Large intestine (tissue), 3 donors: Measurements from ENCODE around the gene CNTN4. TPM values are rescaled to one million over a fixed set of nuclear protein-coding genes. Genes with fewer than 3 reads are reported as not detected.

Experiments used
- DNase-seq, 2 donors: peaks; one replicate each; pipeline versions ENCODE4 v3.0.0 to v3.0.0-alpha.2; 2013
- H3K27ac ChIP-seq: one replicate; pipeline ENCODE4 v1.5.1; 2013; ENCODE audit warnings: low read length
- H3K27me3 ChIP-seq: 2 replicates; pipeline ENCODE4 v1.6.1; 2013; ENCODE audit warnings: low read length; ENCODE audit not compliant: control insufficient read depth, insufficient read depth
- H3K36me3 ChIP-seq: 2 replicates; pipeline ENCODE4 v1.6.1; 2013; ENCODE audit warnings: low read length; ENCODE audit not compliant: control insufficient read depth, insufficient read depth
- H3K4me1 ChIP-seq: one replicate; pipeline ENCODE4 v1.6.1; 2013; ENCODE audit warnings: low read length; ENCODE audit not compliant: control insufficient read depth, insufficient read depth
- H3K4me3 ChIP-seq: one replicate; pipeline ENCODE4 v1.5.1; 2013; ENCODE audit warnings: low read length
- H3K9me3 ChIP-seq: one replicate; pipeline ENCODE4 v1.6.1; 2013; ENCODE audit warnings: mild to moderate bottlenecking, low read depth, low read length, moderate library complexity; ENCODE audit not compliant: control insufficient read depth
- WGBS: methylation state at CpG from one replicate; pipeline ENCODE4 v1.1.5; 2013; ENCODE audit warnings: low lambda C conversion rate; ENCODE audit not compliant: insufficient coverage; 5-methylcytosine and 5-hydroxymethylcytosine counted together
- polyA plus RNA-seq: library from polyadenylated mRNA; unstranded; fragments of 120-200 nt; gene quantifications from one replicate; pipeline ENCODE4 v1.2.1, GENCODE V29; 2013

The CNTN4 gene
- polyA plus RNA-seq, 1 donor, result 9.3 TPM

DNA sequence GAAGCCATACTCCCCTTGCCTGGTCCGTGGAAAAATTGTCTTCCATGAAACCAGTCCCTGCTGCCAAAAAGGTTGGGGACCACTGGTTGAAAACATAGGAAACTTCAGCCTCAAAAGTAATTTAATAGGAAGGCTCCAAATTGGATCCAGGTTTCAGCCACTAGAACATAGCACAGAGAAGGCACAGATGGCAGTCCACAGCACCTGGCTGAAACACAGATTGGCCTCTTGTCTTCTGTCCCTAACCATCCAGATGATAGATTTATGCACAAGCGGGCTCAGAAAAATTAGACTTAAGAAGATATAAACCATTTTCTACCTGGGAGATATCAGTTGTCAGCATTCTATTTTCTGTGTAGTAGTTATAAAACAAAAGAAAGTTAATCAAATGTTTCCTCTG is 397.1 kb downstream of the CNTN4 start:
- H3K4me3 ChIP-seq, result no peak overlapping the region
- no peaks in the 10 kb centered on the region for H3K27me3 ChIP-seq
- WGBS, result no CpG with 5 or more reads among the region's 2 CpGs
- no peak overlapping the region for H3K27ac ChIP-seq
- no peaks in the 10 kb centered on the region for H3K36me3 ChIP-seq
- H3K9me3 ChIP-seq, result no peaks in the 10 kb centered on the region
- no peak for DNase-seq
- no peaks in the 10 kb centered on the region for H3K4me1 ChIP-seq

- no peak for DNase-seq
- no peaks in the 10 kb centered on the region for H3K4me1 ChIP-seq
- no peaks in the 10 kb centered on the region for H3K36me3 ChIP-seq
- 80% methylated on average over 2 of the region's 2 CpGs for WGBS
- no peak overlapping the region for H3K27ac ChIP-seq
- H3K27me3 ChIP-seq, result no peaks in the 10 kb centered on the region
- no peak overlapping the region for H3K4me3 ChIP-seq
- no peaks in the 10 kb centered on the region for H3K9me3 ChIP-seq
Measured at GRCh38 chr3:2504912-2505311, 406.2 kb downstream of the CNTN4 start.

GRCh38 chr3:2506776-2507175 is 408.1 kb downstream of the CNTN4 start:
- Histone ChIP-seq H3K27me3 (no peaks in the 10 kb centered on the region), H3K9me3 (no peaks in the 10 kb centered on the region), H3K4me1 (no peaks in the 10 kb centered on the region), H3K36me3 (no peaks in the 10 kb centered on the region), H3K27ac (no peak overlapping the region), H3K4me3 (no peak overlapping the region)
- no peak for DNase-seq
- no CpG with 5 or more reads among the region's 8 CpGs for WGBS

DNA sequence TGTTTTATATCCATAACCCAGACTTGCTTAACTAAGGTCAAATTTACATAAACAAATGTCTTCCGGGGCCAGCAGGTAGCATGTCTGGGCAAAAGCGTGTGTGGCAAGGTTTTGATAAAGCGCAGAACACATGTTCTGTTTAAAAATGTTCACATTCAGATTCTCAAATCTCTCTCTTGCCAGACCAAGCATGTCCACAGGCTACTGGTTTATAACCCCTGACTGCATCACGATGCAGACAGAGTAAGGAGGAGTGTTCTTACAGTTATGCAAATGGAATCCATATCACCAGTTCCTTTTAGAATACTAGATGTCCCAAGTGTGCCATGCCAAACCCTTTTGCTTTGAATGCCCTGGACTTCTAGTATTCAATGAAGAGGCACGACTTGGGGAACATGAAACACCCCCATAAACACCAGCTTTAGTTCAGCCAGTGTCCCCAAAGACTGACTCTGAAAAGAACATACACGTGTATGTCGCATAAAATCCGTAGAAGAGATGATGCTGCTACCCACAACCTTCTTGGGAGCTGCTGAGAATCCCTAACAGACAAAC is 412.0 kb downstream of the CNTN4 start:
- no peak for DNase-seq
- WGBS, result no CpG with 5 or more reads among the region's 8 CpGs
- H3K4me3 ChIP-seq, result no peak overlapping the region
- H3K36me3 ChIP-seq, result no peaks in the 10 kb centered on the region
- no peaks in the 10 kb centered on the region for H3K27me3 ChIP-seq
- H3K4me1 ChIP-seq, result no peaks in the 10 kb centered on the region
- H3K27ac ChIP-seq, result no peak overlapping the region
- H3K9me3 ChIP-seq, result no peaks in the 10 kb centered on the region

DNA sequence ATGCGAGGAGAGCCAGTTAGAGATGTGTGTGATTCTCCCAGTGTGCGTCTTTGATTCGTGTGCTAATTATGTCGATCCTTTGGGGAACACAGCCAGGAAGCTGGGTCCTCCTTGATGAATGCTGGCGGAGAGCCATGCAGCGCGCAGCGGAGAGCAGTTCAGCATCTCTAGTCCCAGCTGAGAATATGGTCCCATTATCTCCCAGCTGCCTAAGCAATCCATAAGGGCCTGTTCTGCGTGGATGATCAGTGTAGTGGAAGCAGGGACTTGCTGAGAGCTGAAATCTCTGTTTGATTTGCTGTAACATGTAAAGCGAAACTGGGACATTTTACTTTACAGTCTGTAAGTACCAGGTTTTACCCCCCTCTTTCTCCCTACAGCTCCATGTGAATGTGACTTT is 412.7 kb downstream of the CNTN4 start:
- Histone ChIP-seq H3K4me1 (no peaks in the 10 kb centered on the region), H3K36me3 (no peaks in the 10 kb centered on the region), H3K27me3 (no peaks in the 10 kb centered on the region), H3K9me3 (no peaks in the 10 kb centered on the region), H3K4me3 (no peak overlapping the region), H3K27ac (no peak overlapping the region)
- peak in 1 of 2 donors; percentile 11 for DNase-seq
- WGBS, result no CpG with 5 or more reads among the region's 10 CpGs

GRCh38 chr3:2512881-2513280 is 414.2 kb downstream of the CNTN4 start:
- no peak for DNase-seq
- 80% methylated on average over 1 of the region's 2 CpGs for WGBS
- H3K36me3 ChIP-seq, result no peaks in the 10 kb centered on the region

DNA sequence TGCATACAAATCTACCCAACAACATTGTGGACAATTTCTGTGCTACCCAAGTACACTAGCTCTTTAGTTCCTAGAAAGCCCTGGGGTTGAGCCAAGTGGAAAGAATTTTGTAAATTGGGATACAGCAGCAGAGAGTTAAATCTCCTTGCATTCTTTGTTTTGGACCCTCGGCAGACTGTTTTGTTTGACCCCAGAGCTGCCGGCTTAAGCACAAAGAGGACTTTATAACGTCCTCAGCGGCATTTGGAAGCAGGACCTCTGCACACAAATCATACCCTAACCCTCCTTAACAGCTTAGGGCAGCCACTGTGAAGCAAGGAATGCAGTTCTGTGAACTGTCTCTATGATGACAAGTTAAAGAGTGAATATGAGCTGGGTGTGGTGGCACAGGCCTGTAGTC is 415.3 kb downstream of the CNTN4 start:
- Histone ChIP-seq H3K4me1 (no peaks in the 10 kb centered on the region), H3K9me3 (no peaks in the 10 kb centered on the region), H3K4me3 (no peak overlapping the region), H3K36me3 (no peaks in the 10 kb centered on the region), H3K27me3 (no peaks in the 10 kb centered on the region), H3K27ac (no peak overlapping the region)
- WGBS, result no CpG with 5 or more reads among the region's 4 CpGs
- no peak for DNase-seq

More at GRCh38 chr3:2512881-2513280, 414.2 kb downstream of the CNTN4 start:
- Histone ChIP-seq H3K4me3 (no peak overlapping the region), H3K9me3 (no peaks in the 10 kb centered on the region), H3K27ac (no peak overlapping the region), H3K27me3 (no peaks in the 10 kb centered on the region), H3K4me1 (no peaks in the 10 kb centered on the region)

GRCh38 chr3:2516762-2517441 is 418.2 kb downstream of the CNTN4 start:
- no peaks in the 10 kb centered on the region for H3K9me3 ChIP-seq
- H3K36me3 ChIP-seq, result no peaks in the 10 kb centered on the region
- no CpG with 5 or more reads among the region's 1 CpG for WGBS
- no peak overlapping the region for H3K4me3 ChIP-seq
- DNase-seq, result no peak
- no peak overlapping the region for H3K27ac ChIP-seq
- no peaks in the 10 kb centered on the region for H3K27me3 ChIP-seq
- H3K4me1 ChIP-seq, result no peaks in the 10 kb centered on the region

DNA sequence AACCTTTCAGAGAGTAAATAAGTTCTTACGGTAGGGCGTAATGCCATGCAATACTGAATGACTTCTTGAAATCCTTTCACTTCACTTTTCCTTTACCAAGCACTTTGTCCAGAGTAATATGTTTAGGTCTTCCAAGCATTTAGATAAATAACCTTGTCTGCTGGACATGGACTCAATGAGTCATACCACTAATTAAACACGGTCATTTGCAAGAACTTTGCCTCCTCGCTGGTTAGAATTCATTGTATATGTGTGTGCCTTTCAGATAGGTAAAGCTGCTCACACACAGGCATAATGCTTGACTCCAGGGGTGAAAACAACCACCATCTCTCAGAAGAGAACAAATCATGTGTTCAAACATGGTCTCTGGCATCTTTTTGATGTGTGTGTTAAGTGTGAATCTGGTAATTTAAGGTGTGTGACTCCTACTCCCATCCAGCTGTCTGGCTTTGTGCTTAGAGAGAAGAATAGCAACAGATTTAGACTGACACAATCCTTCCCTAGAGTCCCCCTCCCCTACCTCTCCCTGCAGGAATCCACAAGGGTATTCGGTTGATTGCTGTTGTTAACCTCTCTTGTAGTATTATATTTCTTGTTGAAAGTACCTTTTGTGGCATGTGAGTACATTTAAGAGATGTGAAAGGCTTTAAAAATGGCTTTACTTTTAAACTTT is 419.0 kb downstream of the CNTN4 start:
- H3K27ac ChIP-seq, result no peak overlapping the region
- H3K9me3 ChIP-seq, result no peaks in the 10 kb centered on the region
- no peaks in the 10 kb centered on the region for H3K4me1 ChIP-seq
- no peaks in the 10 kb centered on the region for H3K27me3 ChIP-seq
- no peak overlapping the region for H3K4me3 ChIP-seq
- no peaks in the 10 kb centered on the region for H3K36me3 ChIP-seq
- no CpG with 5 or more reads among the region's 5 CpGs for WGBS
- DNase-seq, result peak; percentile 44 to 62

DNA sequence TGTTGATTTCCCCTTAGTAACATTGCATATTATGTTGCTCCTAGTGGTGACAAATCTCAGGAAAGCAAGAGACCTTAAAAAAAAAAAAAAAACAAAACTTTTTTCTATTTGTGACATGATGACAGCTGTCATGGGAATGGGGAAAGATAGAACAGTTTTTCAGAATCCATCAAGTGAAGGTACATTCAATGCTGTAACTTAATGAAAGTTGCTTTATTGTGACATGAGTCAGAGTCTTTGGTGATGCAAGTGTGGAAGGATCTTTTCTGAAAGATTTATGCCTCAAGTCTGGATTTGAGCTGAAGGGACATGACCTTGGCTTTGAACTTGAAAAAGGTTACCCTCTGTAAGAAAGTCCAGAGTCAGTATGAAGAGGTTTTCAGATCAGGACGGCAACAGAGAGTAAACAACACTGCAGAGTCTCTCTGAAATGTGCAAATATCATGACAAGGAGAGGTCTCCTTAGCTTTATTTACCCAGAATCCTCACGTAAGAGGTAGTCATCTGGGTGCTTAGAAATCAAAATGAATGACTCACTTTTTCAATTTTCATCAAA is 424.7 kb downstream of the CNTN4 start:
- no peaks in the 10 kb centered on the region for H3K36me3 ChIP-seq
- no peaks in the 10 kb centered on the region for H3K9me3 ChIP-seq
- no peaks in the 10 kb centered on the region for H3K27me3 ChIP-seq
- WGBS, result no CpG with 5 or more reads among the region's 2 CpGs
- no peak overlapping the region for H3K27ac ChIP-seq
- no peak for DNase-seq
- no peaks in the 10 kb centered on the region for H3K4me1 ChIP-seq
- no peak overlapping the region for H3K4me3 ChIP-seq
